GM19351 (cell line): ENCODE data around the gene KDM5D.

Source experiments
- ATAC-seq: cut with Tn5 transposase; IDR thresholded peaks from one replicate; pipeline ENCODE4 v1.9.1; 2021; ENCODE audit warnings: mild to moderate bottlenecking, moderate library complexity; ENCODE audit not compliant: unreplicated experiment

KDM5D gene

DNA sequence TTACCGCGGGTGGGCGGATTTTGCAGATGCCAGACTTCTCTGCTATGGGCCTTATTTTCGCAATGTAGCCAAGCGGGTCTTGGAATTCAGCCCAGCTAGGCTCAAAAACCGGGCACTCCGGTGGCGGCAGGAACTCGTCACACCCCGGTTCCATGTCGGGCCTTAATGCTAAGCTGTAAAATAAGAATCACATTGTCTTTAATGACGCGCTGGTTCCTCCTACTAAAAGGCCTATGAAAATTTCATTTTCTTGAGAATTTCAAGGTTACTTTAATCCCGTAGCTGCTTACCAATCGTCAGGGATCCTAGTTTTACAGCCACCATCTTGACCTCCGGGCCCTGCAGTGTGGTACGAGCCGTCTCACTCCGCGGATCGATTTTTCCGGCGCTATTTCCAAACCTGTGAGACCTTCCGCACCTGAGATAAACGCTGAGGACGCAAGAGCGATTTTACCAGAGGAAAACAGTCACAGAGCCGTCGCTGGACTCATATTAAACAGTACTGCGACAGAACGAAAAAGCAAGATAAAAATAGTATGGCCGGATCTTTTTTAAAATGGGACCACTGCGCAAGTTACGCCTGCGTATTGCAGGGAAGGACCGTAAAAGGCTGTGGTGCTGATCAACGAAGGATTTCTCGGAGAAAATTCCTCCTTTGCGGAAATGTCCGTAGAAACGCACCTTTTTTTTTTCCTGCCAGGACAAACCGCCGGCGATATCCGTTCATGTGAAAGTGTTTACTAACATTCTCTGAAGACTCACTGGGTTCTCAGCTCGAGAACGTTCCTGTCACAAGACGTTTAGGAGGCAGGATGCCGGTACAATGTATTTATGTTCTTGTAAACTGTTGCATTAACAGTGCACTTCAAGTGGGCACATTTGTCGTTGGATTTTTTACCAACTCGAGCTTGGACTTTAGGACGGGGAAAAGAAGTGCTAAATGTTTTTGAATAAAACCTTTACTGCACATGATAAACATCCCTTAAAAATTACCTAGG is at the start of gene KDM5D:
Gene KDM5D, minus strand, starts transcription at position 346 of the 998 bp plus-strand sequence. Its CDS starts 192 bp downstream, at position 154.
- ATAC-seq = no peak

GRCh38 chrY:19768375-19768774 is 23.8 kb upstream of the KDM5D start:
- no peak for ATAC-seq

DNA sequence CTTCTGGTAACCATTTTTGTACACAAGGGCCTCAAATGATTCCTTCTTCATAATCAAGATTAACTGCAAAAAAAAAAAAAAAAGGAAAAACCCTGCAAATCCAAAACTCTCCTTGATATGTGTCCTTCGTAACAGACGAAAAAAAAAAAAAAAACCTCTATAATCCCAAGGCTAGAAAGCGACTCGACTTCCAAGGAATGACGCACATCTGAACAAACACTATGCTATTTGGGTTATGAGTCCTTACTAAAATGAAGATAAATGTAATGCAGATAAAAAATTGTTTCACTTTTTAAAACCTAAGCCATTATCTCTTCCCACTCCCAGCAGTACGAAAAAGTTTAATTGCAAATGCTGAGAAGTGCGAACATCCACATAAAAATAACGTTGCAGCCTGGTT is 1.2 kb downstream of the KDM5D start:
- ATAC-seq = no peak

DNA sequence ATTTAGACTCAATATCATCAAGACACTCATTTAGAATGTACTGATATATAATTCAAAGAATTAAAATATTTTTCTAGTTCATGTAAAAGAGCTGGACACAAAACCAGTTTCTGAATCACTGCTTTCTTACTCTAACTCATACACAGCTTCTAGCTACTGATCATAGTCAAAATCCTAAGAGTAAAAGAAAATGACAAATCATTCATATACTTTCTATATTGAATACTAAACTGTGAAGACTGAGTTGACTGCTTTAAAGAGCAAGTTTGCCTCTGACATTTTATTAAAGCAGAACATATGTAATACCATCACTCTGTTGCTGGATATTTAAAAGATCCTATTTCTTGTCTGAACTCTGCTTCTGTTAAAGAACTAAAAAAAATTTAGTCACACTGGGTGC is 2.4 kb downstream of the KDM5D start:
- no peak for ATAC-seq

DNA sequence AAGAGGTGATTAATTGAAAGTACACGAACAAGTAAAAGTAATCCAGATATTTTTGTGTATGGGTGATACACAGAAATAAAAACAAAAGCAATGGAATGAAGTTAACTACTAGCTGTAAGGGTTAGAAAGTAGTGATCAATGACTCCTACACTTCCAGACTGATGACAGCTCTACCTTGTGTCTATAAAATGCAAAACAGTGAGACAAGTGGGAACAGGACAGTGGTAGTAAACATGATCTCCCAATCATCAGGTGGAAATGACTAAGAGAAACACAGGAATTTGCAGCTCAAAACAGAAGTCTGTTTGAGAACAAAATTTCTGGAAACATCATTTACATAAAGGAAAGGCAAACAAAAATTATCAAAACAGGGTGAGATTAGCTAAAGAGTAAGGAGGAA is 10.1 kb downstream of the KDM5D start:
- ATAC-seq = no peak

GRCh38 chrY:19717950-19718349 is 26.6 kb downstream of the KDM5D start:
- ATAC-seq = no peak

- no peak for ATAC-seq
Measured at GRCh38 chrY:19717146-19717545, 27.4 kb downstream of the KDM5D start.

GRCh38 chrY:19715226-19715625 is 29.3 kb downstream of the KDM5D start:
- no peak for ATAC-seq

DNA sequence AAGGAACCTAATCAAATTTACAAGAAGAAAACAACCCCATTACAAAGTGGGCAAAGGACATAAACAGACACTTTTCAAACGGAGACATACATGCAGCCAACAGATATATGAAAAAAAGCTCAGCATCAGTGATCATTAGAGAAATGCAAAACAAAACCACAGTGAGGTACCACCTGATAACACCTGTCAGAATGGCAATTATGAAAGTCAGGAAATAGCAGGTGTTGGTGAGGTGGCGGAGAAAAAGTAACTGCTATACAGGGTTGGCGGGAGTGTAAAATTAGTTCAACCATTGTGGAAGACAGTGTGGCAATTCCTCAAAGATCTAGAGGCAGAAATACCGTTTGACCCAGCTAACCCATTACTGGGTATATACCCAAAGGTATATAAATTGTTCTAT is 31.1 kb downstream of the KDM5D start:
- no peak for ATAC-seq

GRCh38 chrY:19706273-19706672 is 38.3 kb downstream of the KDM5D start:
- no peak for ATAC-seq

DNA sequence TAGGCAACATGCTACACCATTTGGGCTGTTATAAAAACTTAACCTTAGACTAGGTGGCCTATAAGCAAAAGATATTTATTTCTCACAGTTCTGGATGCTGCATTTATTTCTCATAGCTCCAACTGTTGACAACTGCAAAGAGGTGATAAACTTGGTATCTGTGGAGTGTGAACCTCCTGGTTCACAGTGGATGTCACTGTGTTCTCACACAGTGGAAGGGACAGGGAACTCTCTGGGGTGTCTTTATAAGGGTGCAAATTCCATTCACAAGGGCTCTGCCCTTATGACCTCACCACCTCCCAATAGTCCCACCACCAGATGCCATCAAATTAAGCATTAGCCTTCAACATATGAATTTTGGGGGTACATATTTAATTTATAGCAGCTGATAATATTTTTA is 46.0 kb downstream of the KDM5D start:
- no peak for ATAC-seq

GRCh38 chrY:19680821-19681220 is 63.7 kb downstream of the KDM5D start:
- no peak for ATAC-seq
